Esophagus muscularis mucosa (tissue), 4 donors: ENCODE results near the gene IL11.

Experiments used
- CTCF ChIP-seq, 3 experiments: fragments of 200-600 bp in 2 of 3; fragments of 450-650 bp in 1 of 3; sonication (generic) in 2 of 3; IDR thresholded peaks; one replicate each; pipeline ENCODE4 v1.5.1; 2017 to 2019; ENCODE audit warnings: antibody characterized with exemption in 3 of 3, mild to moderate bottlenecking in 2 of 3, moderate library complexity in 1 of 3
- EP300 ChIP-seq: sonication (generic); formaldehyde crosslinking; IDR thresholded peaks from one replicate; pipeline ENCODE4 v1.6.1; 2017; ENCODE audit warnings: antibody characterized with exemption
- POLR2A ChIP-seq: fragments of 450-650 bp; IDR thresholded peaks from one replicate; pipeline ENCODE4 v1.6.1; 2017; ENCODE audit warnings: antibody characterized with exemption, moderate library complexity, mild to moderate bottlenecking, low read depth

DNA sequence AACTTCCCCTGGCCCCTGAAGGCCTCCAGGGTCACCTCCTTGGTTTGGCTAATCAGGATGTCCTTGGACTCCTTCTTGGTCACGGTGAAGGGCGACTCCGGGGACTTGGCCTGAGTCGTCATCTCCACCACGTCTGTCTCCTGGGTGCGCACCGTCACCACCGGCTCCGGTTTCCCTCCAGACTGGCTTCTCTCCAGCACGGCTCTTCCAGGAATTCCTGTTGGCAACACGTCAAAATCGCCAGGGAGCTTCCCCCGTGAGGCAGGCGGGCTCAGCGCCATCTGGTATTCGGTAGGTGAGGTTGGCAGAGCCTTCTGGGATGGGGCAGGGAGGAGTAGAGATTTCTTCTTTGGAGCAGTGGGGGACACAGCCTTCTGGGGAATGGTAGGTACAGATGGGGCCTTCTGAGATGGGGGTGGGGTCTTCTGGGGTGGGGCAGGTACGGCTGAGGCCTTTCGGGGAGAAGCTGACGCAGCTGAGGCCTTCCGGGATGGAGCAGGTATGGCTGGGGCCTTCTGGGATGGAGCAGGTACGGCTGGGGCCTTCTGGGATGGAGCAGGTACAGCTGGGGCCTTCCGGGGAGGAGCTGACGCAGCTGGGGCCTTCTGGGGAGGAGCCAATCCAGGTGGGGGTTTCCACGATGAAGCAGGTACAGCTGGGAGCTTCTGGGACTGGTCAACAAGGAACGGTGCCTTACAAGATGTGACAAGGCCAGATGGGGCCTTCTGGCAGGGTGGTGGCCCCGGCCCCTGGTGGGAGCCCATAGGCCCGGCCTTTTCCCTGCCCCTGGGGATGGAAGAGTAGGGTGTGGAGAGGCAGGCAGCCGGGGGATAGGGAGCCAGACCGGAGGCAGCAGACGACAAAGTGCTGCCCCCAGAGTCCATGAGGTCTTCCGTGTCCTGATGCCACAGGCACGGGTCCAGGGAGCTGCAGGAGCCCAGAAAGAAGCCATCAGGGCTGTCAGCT lies 11.0 kb downstream of the IL11 start:
- TF ChIP-seq CTCF (IDR thresholded peaks at IDR 0.05): no peak
- TF ChIP-seq POLR2A: no peak
- no peak for TF ChIP-seq EP300
